Thoracic aorta (tissue), 2 donors: ENCODE results near the gene ATG16L1. TPM values are rescaled to one million over a fixed set of nuclear protein-coding genes. Genes with fewer than 3 reads are reported as not detected.

ENCODE experiments used
- ATAC-seq: fragments of 150-250 bp; one replicate; pipeline ENCODE4 v1.8.0; 2017; ENCODE audit warnings: low read depth; ENCODE audit not compliant: insufficient number of reproducible peaks, low FRiP score
- DNase-seq: peaks from one replicate; pipeline ENCODE4 v3.0.0-alpha.2; 2020; ENCODE audit warnings: low spot score
- H3K27ac ChIP-seq, 2 donors: fragments of 200-600 bp; sonication (generic); 1 replicate in 1 of 2; 2 replicates in 1 of 2; pipeline ENCODE4 v1.5.1; 2016; ENCODE audit warnings: mild to moderate bottlenecking in 2 of 2, moderate library complexity in 2 of 2
- H3K27me3 ChIP-seq: fragments of 200-600 bp; sonication (generic); replicated peaks from 2 replicates; pipeline ENCODE4 v1.6.0; 2016; ENCODE audit warnings: mild to moderate bottlenecking; ENCODE audit not compliant: insufficient read depth
- H3K36me3 ChIP-seq: fragments of 200-600 bp; sonication (generic); one replicate; pipeline ENCODE4 v1.5.1; 2016
- H3K4me1 ChIP-seq, 2 donors: fragments of 200-600 bp; sonication (generic); 1 replicate in 1 of 2; 2 replicates in 1 of 2; pipeline versions ENCODE4 v1.5.1 to v1.6.0; 2016; ENCODE audit warnings: low read depth in 2 of 2, mild to moderate bottlenecking in 1 of 2; ENCODE audit not compliant: control insufficient read depth in 1 of 2
- H3K4me3 ChIP-seq: fragments of 200-600 bp; sonication (generic); 2 replicates; pipeline ENCODE4 v1.5.1; 2016; ENCODE audit warnings: mild to moderate bottlenecking
- H3K9me3 ChIP-seq: fragments of 200-600 bp; sonication (generic); 2 replicates; pipeline ENCODE4 v1.5.1; 2016
- CTCF ChIP-seq: fragments of 200-600 bp; sonication (generic); IDR thresholded peaks from one replicate; pipeline ENCODE4 v1.5.1; 2019; ENCODE audit warnings: antibody characterized with exemption
- total RNA-seq, 2 donors: library from RNA; depleted of rRNA; stranded (reverse); fragments of >200 nt; gene quantifications; one replicate each; pipeline versions ENCODE4 v1.1.0 to v1.2.3, GENCODE V29; 2016

Gene ATG16L1
- total RNA-seq, 2 donors from 2014 or later = 21.8 to 63.2 TPM

- no peak for ATAC-seq
Measured at GRCh38 chr2:233267516-233268245, 16.2 kb downstream of the ATG16L1 start.

GRCh38 chr2:233270366-233270765 is 18.9 kb downstream of the ATG16L1 start:
- H3K27ac ChIP-seq = no peak overlapping the region
- H3K36me3 ChIP-seq = peaks cover 56% of the 10 kb centered on the region
- no peaks in the 10 kb centered on the region for H3K9me3 ChIP-seq

More at GRCh38 chr2:233267516-233268245, 16.2 kb downstream of the ATG16L1 start:
- peaks cover 59% of the 10 kb centered on the region for H3K36me3 ChIP-seq
- H3K27me3 ChIP-seq = no peaks in the 10 kb centered on the region
- no peak overlapping the region for H3K27ac ChIP-seq
- no peak for TF ChIP-seq CTCF
- no peaks in the 10 kb centered on the region for H3K9me3 ChIP-seq
- no peaks in the 10 kb centered on the region for H3K4me1 ChIP-seq
- no peak overlapping the region for H3K4me3 ChIP-seq
- DNase-seq = no peak

GRCh38 chr2:233270951-233271350 is 19.5 kb downstream of the ATG16L1 start:
- Histone ChIP-seq H3K27me3 (no peaks in the 10 kb centered on the region), H3K27ac (no peak overlapping the region), H3K4me3 (no peak overlapping the region), H3K4me1 (no peaks in the 10 kb centered on the region), H3K9me3 (no peaks in the 10 kb centered on the region), H3K36me3 (peaks cover 53% of the 10 kb centered on the region)
- DNase-seq (no peak), ATAC-seq (no peak)
- no peak for TF ChIP-seq CTCF

More at GRCh38 chr2:233270366-233270765, 18.9 kb downstream of the ATG16L1 start:
- Histone ChIP-seq H3K4me1 (no peaks in the 10 kb centered on the region), H3K27me3 (no peaks in the 10 kb centered on the region), H3K4me3 (no peak overlapping the region)
- ATAC-seq (no peak), DNase-seq (no peak)
- no peak for TF ChIP-seq CTCF

DNA sequence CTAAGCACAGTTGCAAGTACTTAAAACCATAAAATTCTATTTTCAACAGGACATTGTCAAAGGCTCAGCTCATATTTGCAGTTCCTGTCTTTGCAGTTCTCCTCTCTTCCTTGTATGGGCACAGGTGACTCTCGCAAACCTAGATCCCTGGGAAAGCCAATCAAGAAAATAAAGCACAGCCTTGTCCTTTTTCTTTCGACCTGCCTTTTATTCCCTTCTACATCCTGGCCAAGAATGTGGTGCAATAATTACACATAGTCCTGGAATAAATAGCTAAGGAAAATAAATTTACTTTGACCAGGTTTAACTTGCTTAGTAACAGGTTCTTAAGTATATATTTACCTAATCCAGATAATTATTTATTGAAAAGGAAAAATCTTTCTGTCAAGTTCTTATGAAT is 20.2 kb downstream of the ATG16L1 start:
- ATAC-seq = no peak
- H3K36me3 ChIP-seq = peaks cover 52% of the 10 kb centered on the region
- H3K27me3 ChIP-seq = no peaks in the 10 kb centered on the region
- H3K4me1 ChIP-seq = no peaks in the 10 kb centered on the region
- no peak overlapping the region for H3K4me3 ChIP-seq
- no peak for DNase-seq
- H3K27ac ChIP-seq = no peak overlapping the region
- no peaks in the 10 kb centered on the region for H3K9me3 ChIP-seq
- no peak for TF ChIP-seq CTCF

- ATAC-seq = no peak
- no peaks in the 10 kb centered on the region for H3K27me3 ChIP-seq
- no peaks in the 10 kb centered on the region for H3K4me1 ChIP-seq
- H3K4me3 ChIP-seq = no peak overlapping the region
- no peak for TF ChIP-seq CTCF
- no peak for DNase-seq
- peaks cover 53% of the 10 kb centered on the region for H3K36me3 ChIP-seq
- no peak overlapping the region for H3K27ac ChIP-seq
- H3K9me3 ChIP-seq = no peaks in the 10 kb centered on the region
Measured at GRCh38 chr2:233273120-233273519, 21.6 kb downstream of the ATG16L1 start.
